G401.6 (cell line): Measurements from ENCODE around the gene TWF2.
A peak's percentile ranks its signal among the peaks of the same experiment; 100 is the strongest.
"Not testable (repeated sequence)": the region's sequence is repeated elsewhere in the genome, so short reads cannot be mapped to it uniquely, and the experiment has no call there.

Experiments used
- FAIRE-seq: peaks from 2 replicates; lab custom pipeline; 2012; peaks lifted over from hg19 to GRCh38; lab: Jason Lieb, UNC

TWF2 gene

GRCh38 chr3:52238761-52239701 lies at the start of gene TWF2:
TWF2 (minus strand) TSS chr3:52239158; CDS start chr3:52239016, 142 bp downstream.
- FAIRE-seq, result no peak

GRCh38 chr3:52288674-52289073 lies 49.7 kb upstream of the TWF2 start:
- FAIRE-seq, result no peak

- FAIRE-seq, result no peak
Observed at GRCh38 chr3:52286777-52287110, 47.8 kb upstream of the TWF2 start.

GRCh38 chr3:52284051-52284450 lies 45.1 kb upstream of the TWF2 start:
- FAIRE-seq, result not testable (repeated sequence)

GRCh38 chr3:52283306-52283705 lies 44.3 kb upstream of the TWF2 start:
- peak; percentile 15 for FAIRE-seq

GRCh38 chr3:52281981-52282801 lies 43.2 kb upstream of the TWF2 start:
- peak; percentile 96 for FAIRE-seq

- FAIRE-seq, result no peak
Observed at GRCh38 chr3:52280050-52280461, 41.1 kb upstream of the TWF2 start.

GRCh38 chr3:52279596-52279995 lies 40.6 kb upstream of the TWF2 start:
- FAIRE-seq, result no peak

GRCh38 chr3:52278510-52279069 lies 39.6 kb upstream of the TWF2 start, which contains the start of gene WDR82:
WDR82 (minus strand) TSS chr3:52278649; CDS start chr3:52278361, 288 bp downstream.
- FAIRE-seq, result no peak

- FAIRE-seq, result no peak
Observed at GRCh38 chr3:52277972-52278509, 39.1 kb upstream of the TWF2 start.

- no peak for FAIRE-seq
Observed at GRCh38 chr3:52277071-52277964, 38.4 kb upstream of the TWF2 start.

GRCh38 chr3:52274781-52275180 lies 35.8 kb upstream of the TWF2 start:
- FAIRE-seq, result not testable (repeated sequence)

GRCh38 chr3:52272831-52273230 lies 33.9 kb upstream of the TWF2 start:
- no peak for FAIRE-seq

- FAIRE-seq, result not testable (repeated sequence)
Observed at GRCh38 chr3:52272172-52272571, 33.2 kb upstream of the TWF2 start.

GRCh38 chr3:52270252-52270754 lies 31.3 kb upstream of the TWF2 start:
- no peak for FAIRE-seq

- FAIRE-seq, result peak; percentile 70
Observed at GRCh38 chr3:52269776-52270175, 30.8 kb upstream of the TWF2 start.

GRCh38 chr3:52268036-52268435 lies 29.1 kb upstream of the TWF2 start:
- FAIRE-seq, result no peak

- no peak for FAIRE-seq
Observed at GRCh38 chr3:52265387-52265786, 26.4 kb upstream of the TWF2 start.

- no peak for FAIRE-seq
Observed at GRCh38 chr3:52262447-52262846, 23.5 kb upstream of the TWF2 start.

GRCh38 chr3:52259448-52259847 lies 20.5 kb upstream of the TWF2 start:
- FAIRE-seq, result no peak

GRCh38 chr3:52259035-52259434 lies 20.1 kb upstream of the TWF2 start:
- FAIRE-seq, result no peak
